ENCODE results near the gene CCDC91.

DNA sequence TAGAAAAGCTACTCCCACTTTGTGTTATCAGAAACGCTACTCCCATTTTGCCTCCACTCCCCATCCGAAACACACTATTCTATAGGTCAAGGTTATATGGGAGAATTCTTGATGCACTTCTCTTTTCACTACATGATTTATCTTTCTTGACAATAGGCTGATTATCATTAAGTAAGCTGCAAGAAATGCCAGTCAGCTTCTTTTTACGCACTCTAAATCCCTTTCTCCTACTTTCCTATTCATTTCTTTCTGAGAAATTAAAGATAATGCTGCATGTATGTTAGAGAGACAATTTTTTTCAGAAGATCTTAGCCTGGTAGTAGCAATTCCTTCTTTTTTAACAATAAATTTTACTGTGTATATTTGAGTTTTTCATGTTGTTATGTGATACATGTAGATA lies 41.0 kb upstream of the CCDC91 start:
- no peak for TF ChIP-seq RAD21 (IDR thresholded peaks at IDR 0.05; ENCODE audit: low read length)
- TF ChIP-seq RFX5 (IDR thresholded peaks at IDR 0.05; ENCODE audit: low read depth, low read length), result no peak
- no peak for TF ChIP-seq SMC3 (IDR thresholded peaks at IDR 0.05; ENCODE audit: low read depth, low read length)
- TF ChIP-seq, protein P1, sequence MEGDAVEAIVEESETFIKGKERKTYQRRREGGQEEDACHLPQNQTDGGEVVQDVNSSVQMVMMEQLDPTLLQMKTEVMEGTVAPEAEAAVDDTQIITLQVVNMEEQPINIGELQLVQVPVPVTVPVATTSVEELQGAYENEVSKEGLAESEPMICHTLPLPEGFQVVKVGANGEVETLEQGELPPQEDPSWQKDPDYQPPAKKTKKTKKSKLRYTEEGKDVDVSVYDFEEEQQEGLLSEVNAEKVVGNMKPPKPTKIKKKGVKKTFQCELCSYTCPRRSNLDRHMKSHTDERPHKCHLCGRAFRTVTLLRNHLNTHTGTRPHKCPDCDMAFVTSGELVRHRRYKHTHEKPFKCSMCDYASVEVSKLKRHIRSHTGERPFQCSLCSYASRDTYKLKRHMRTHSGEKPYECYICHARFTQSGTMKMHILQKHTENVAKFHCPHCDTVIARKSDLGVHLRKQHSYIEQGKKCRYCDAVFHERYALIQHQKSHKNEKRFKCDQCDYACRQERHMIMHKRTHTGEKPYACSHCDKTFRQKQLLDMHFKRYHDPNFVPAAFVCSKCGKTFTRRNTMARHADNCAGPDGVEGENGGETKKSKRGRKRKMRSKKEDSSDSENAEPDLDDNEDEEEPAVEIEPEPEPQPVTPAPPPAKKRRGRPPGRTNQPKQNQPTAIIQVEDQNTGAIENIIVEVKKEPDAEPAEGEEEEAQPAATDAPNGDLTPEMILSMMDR (conservative IDR thresholded peaks at IDR 0.05; ENCODE audit: low read depth, low read length), result no peak
- TF ChIP-seq POLR2A (IDR thresholded peaks at IDR 0.05; ENCODE audit: low read depth, low read length), result no peak

Measured in IMR-90 (cell line).